ENCODE data around the gene HIVEP2. TPM values are rescaled to one million over a fixed set of nuclear protein-coding genes. Genes with fewer than 3 reads are reported as not detected.
A peak's percentile ranks its signal among the peaks of the same experiment; 100 is the strongest.
"Not testable (repeated sequence)": the region's sequence is repeated elsewhere in the genome, so short reads cannot be mapped to it uniquely, and the experiment has no call there.

HIVEP2 gene, protein sequence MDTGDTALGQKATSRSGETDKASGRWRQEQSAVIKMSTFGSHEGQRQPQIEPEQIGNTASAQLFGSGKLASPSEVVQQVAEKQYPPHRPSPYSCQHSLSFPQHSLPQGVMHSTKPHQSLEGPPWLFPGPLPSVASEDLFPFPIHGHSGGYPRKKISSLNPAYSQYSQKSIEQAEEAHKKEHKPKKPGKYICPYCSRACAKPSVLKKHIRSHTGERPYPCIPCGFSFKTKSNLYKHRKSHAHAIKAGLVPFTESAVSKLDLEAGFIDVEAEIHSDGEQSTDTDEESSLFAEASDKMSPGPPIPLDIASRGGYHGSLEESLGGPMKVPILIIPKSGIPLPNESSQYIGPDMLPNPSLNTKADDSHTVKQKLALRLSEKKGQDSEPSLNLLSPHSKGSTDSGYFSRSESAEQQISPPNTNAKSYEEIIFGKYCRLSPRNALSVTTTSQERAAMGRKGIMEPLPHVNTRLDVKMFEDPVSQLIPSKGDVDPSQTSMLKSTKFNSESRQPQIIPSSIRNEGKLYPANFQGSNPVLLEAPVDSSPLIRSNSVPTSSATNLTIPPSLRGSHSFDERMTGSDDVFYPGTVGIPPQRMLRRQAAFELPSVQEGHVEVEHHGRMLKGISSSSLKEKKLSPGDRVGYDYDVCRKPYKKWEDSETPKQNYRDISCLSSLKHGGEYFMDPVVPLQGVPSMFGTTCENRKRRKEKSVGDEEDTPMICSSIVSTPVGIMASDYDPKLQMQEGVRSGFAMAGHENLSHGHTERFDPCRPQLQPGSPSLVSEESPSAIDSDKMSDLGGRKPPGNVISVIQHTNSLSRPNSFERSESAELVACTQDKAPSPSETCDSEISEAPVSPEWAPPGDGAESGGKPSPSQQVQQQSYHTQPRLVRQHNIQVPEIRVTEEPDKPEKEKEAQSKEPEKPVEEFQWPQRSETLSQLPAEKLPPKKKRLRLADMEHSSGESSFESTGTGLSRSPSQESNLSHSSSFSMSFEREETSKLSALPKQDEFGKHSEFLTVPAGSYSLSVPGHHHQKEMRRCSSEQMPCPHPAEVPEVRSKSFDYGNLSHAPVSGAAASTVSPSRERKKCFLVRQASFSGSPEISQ (N-terminal part only)
- polyA plus RNA-seq (2013, experiment 1 of 2): 7.7 TPM
- polyA plus RNA-seq (2013, experiment 2 of 2): 6.6 TPM

DNA sequence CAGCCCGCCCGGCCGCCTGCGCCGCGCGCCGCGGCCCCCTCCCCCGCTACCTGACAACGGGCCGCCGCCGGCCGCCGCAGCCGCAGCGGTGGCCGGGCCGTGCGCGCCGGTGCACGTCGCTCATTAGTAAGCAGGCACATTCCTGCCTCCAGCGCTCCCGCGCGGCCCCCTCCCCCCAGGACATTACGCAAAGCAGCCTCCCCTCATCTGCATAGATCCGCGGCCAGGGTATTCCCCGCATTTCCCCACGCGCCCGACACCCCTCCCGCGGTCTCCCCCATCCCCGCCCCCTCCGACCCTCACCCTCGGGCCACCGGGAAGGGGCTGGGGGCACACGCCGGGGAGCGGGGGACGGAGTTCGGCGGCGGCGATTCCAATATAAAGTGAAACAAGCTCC, at the start of gene HIVEP2:
Gene HIVEP2 (minus strand): TSS at position 128 of the 397 bp plus-strand sequence. CDS start 170,438 bp downstream, outside the sequence.
- WGBS, 2 experiments (ENCODE audit: insufficient coverage in 2 of 2): 0% methylated on average over 24 to 26 of the region's 50 CpGs
- Histone ChIP-seq H3K4me3 (ENCODE audit: extremely low read depth, insufficient read depth, low read length, poor library complexity, severe bottlenecking) (peak within 1 kb of the TSS; percentile 77), H3K9me3 (ENCODE audit: control insufficient read depth, low read length) (no peaks in the 10 kb centered on the region), H3K36me3 (ENCODE audit: control insufficient read depth, insufficient read depth, low read length) (no peaks in the 10 kb centered on the region), H3K4me1 (ENCODE audit: control insufficient read depth, insufficient read depth, low read length, poor library complexity, severe bottlenecking) (peaks cover 25% of the 10 kb centered on the region), H3K27ac (ENCODE audit: low read depth, low read length, severe bottlenecking) (peak within 1 kb of the TSS; percentile 98)

DNA sequence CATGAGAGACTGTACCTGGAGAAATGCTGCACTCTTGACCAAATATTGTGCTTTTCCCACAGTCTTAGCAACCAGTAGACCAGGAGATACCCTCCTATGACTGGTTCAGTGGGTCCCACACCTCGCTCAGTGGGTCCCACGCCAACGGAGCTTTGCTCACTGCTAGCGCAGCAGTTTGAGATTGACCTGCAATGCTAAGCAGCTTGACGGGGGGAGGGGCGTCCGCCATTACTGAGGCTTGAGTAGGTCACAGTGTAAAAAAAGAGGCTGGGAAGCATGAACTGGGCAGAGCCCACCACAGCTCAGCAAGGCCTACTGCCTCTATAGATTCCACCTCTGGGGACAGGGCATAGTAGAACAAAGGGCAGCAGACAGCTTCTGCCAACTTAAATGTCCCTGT, 49.0 kb upstream of the HIVEP2 start:
- H3K27ac ChIP-seq (ENCODE audit: low read depth, low read length, severe bottlenecking): no peak overlapping the region
- no peaks in the 10 kb centered on the region for H3K36me3 ChIP-seq (ENCODE audit: control insufficient read depth, insufficient read depth, low read length)
- no peaks in the 10 kb centered on the region for H3K9me3 ChIP-seq (ENCODE audit: control insufficient read depth, low read length)
- no peak overlapping the region for H3K4me3 ChIP-seq (ENCODE audit: extremely low read depth, insufficient read depth, low read length, poor library complexity, severe bottlenecking)
- WGBS, 2 experiments (ENCODE audit: insufficient coverage in 2 of 2): 91 to 96% methylated on average over 7 of the region's 7 CpGs
- H3K4me1 ChIP-seq (ENCODE audit: control insufficient read depth, insufficient read depth, low read length, poor library complexity, severe bottlenecking): no peaks in the 10 kb centered on the region

DNA sequence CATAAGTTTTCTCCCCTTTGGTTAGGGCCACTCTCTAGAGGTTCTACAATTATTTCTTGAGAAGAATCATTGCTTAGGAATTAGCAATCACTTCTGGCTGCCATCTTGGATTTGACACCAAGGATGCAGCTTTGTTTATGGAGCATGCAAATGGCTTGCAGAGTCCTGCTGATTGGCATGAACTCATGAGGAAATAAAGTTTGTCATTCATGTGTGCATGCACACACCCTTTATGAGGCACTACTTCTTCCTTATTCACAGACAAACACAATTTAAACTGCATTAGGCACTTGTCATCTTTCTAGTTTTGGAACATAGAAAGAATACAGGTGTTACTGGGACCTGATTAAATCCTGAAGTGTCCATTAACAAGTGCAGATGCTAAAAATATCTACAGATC, 42.5 kb upstream of the HIVEP2 start:
- Histone ChIP-seq H3K4me1 (ENCODE audit: control insufficient read depth, insufficient read depth, low read length, poor library complexity, severe bottlenecking) (no peaks in the 10 kb centered on the region), H3K36me3 (ENCODE audit: control insufficient read depth, insufficient read depth, low read length) (no peaks in the 10 kb centered on the region), H3K4me3 (ENCODE audit: extremely low read depth, insufficient read depth, low read length, poor library complexity, severe bottlenecking) (no peak overlapping the region), H3K27ac (ENCODE audit: low read depth, low read length, severe bottlenecking) (no peak overlapping the region), H3K9me3 (ENCODE audit: control insufficient read depth, low read length) (no peaks in the 10 kb centered on the region)

DNA sequence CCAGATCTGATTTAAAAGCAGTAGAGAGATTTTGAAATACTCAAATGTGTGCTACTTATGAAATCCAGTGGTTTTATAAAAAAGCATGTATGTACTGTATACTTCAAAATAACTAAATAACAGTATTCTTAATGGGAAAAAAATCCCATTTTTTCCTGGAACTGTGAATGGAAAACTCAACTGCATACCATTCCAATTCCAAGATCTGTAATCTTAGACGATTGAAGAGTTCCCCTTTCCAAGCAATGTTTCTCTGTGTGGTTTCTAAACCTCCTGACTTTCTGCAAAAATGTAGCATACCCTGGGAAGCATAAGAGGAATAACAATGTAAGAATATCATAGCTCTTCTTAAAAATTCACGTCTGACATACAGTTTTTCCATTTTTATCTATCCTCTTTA, 40.3 kb upstream of the HIVEP2 start:
- WGBS, 2 experiments (ENCODE audit: insufficient coverage in 2 of 2): no CpG with 5 or more reads among the region's 2 CpGs
- Histone ChIP-seq H3K4me3 (ENCODE audit: extremely low read depth, insufficient read depth, low read length, poor library complexity, severe bottlenecking) (no peak overlapping the region), H3K9me3 (ENCODE audit: control insufficient read depth, low read length) (no peaks in the 10 kb centered on the region), H3K27ac (ENCODE audit: low read depth, low read length, severe bottlenecking) (no peak overlapping the region), H3K4me1 (ENCODE audit: control insufficient read depth, insufficient read depth, low read length, poor library complexity, severe bottlenecking) (no peaks in the 10 kb centered on the region), H3K36me3 (ENCODE audit: control insufficient read depth, insufficient read depth, low read length) (no peaks in the 10 kb centered on the region)

DNA sequence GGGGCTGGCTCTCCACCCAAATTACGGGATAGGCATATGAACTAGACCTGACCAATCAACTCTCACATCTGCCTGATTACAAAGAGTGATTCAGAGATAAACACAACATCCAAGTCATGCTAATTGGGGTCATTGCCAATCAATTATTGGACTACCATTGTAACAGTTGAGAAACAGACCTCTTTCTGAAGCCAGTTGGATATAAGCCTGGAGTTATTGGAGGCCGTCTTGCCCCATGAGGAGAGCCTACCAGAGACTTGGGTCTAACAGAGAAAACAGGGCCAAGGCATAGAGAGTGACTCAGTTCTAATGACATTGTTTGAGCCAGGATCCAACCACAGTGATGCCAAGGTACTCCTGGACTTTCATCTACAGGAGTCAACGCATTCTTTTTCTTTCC, 39.4 kb upstream of the HIVEP2 start:
- H3K36me3 ChIP-seq (ENCODE audit: control insufficient read depth, insufficient read depth, low read length): no peaks in the 10 kb centered on the region
- 97 to 100% methylated on average over 2 to 3 of the region's 3 CpGs for WGBS, 2 experiments (ENCODE audit: insufficient coverage in 2 of 2)
- no peaks in the 10 kb centered on the region for H3K4me1 ChIP-seq (ENCODE audit: control insufficient read depth, insufficient read depth, low read length, poor library complexity, severe bottlenecking)
- no peaks in the 10 kb centered on the region for H3K9me3 ChIP-seq (ENCODE audit: control insufficient read depth, low read length)
- no peak overlapping the region for H3K4me3 ChIP-seq (ENCODE audit: extremely low read depth, insufficient read depth, low read length, poor library complexity, severe bottlenecking)
- H3K27ac ChIP-seq (ENCODE audit: low read depth, low read length, severe bottlenecking): no peak overlapping the region

DNA sequence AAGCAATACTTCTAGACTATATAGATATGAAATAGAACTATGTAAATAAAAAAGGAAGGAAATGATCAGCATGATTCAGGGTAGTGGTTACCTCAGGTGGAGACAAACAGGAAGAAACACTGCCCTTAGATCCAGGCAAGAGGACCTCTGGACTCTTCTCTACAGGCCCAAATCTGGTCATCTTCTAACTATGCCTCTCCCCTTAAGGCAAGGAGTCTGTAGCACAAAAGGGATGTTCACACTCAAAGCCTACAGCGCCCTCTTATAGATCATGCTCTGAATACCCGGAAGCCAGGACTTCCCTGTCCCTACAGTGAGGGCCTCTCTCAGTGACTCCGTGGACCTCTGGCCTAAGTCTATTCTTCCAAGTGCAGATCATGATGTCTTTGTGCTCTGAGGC, 30.4 kb upstream of the HIVEP2 start:
- H3K27ac ChIP-seq (ENCODE audit: low read depth, low read length, severe bottlenecking): no peak overlapping the region
- H3K9me3 ChIP-seq (ENCODE audit: control insufficient read depth, low read length): no peaks in the 10 kb centered on the region
- no peak overlapping the region for H3K4me3 ChIP-seq (ENCODE audit: extremely low read depth, insufficient read depth, low read length, poor library complexity, severe bottlenecking)
- WGBS, 2 experiments (ENCODE audit: insufficient coverage in 2 of 2): 88 to 95% methylated on average over 3 of the region's 3 CpGs
- H3K36me3 ChIP-seq (ENCODE audit: control insufficient read depth, insufficient read depth, low read length): no peaks in the 10 kb centered on the region
- H3K4me1 ChIP-seq (ENCODE audit: control insufficient read depth, insufficient read depth, low read length, poor library complexity, severe bottlenecking): no peaks in the 10 kb centered on the region

DNA sequence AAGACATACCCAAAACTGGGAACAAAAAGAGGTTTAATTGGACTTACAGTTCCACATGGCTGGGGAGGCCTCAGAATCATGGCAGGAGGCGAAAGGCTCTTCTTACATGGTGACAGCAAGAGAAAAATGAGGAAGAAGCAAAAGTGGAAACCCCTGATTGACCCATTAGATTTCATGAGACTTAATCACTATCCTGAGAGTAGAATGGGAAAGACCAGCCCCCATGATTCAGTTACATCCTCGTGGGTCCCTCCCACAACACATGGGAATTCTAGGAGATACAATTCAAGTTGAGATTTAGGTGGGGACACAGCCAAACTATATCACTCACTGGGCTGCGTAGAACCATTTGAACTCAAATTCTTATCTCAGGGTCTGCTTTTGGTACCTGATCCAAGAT, 26.0 kb upstream of the HIVEP2 start:
- H3K4me3 ChIP-seq (ENCODE audit: extremely low read depth, insufficient read depth, low read length, poor library complexity, severe bottlenecking); H3K4me1 ChIP-seq (ENCODE audit: control insufficient read depth, insufficient read depth, low read length, poor library complexity, severe bottlenecking); H3K9me3 ChIP-seq (ENCODE audit: control insufficient read depth, low read length); H3K27ac ChIP-seq (ENCODE audit: low read depth, low read length, severe bottlenecking); H3K36me3 ChIP-seq (ENCODE audit: control insufficient read depth, insufficient read depth, low read length): not testable (repeated sequence)
- 83 to 100% methylated on average over 1 of the region's 3 CpGs for WGBS, 2 experiments (ENCODE audit: insufficient coverage in 2 of 2)

DNA sequence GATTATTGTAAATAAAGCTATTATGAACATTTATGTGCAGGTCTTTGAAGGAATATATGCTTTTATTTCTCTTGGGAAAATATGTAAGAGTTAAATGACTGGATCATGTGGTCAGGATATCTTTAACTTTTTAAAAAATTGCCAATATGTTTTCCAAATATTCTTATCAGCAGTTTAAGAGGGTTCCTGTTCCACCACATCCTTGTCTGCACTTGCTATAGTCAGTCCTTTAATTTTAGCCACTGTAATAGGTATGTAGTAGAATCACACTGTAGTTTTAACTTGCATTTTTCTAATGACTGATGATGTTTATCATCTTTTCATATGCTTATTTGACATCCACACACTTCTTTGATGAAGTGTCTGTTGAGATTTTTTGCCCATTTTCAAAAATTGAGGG, 23.6 kb upstream of the HIVEP2 start:
- H3K4me1 ChIP-seq (ENCODE audit: control insufficient read depth, insufficient read depth, low read length, poor library complexity, severe bottlenecking): no peaks in the 10 kb centered on the region
- no peak overlapping the region for H3K27ac ChIP-seq (ENCODE audit: low read depth, low read length, severe bottlenecking)
- H3K4me3 ChIP-seq (ENCODE audit: extremely low read depth, insufficient read depth, low read length, poor library complexity, severe bottlenecking): no peak overlapping the region
- no peaks in the 10 kb centered on the region for H3K9me3 ChIP-seq (ENCODE audit: control insufficient read depth, low read length)
- no peaks in the 10 kb centered on the region for H3K36me3 ChIP-seq (ENCODE audit: control insufficient read depth, insufficient read depth, low read length)

DNA sequence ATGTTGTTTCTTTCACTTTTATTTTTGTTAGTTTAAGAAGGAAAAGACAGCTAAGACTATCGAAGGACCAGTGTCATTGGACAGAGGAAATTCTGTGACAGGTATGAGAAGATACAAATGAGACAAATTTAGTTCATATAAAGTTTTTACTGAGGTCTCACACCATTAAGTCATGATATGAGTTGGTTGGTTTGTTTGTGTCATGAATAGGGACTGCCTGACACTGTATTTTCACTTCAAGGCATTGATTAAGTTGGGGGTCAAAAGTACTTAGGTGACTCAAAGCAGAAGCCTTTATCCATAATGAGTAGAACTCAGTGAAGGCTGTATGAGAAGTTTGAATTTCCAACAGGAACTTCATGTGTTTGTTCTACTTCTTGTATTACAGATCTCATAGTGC, 21.3 kb upstream of the HIVEP2 start:
- H3K27ac ChIP-seq (ENCODE audit: low read depth, low read length, severe bottlenecking): no peak overlapping the region
- 100% methylated on average over 1 of the region's 1 CpG; no CpG with 5 or more reads in 1 of the 2 experiments for WGBS, 2 experiments (ENCODE audit: insufficient coverage in 2 of 2)
- H3K4me3 ChIP-seq (ENCODE audit: extremely low read depth, insufficient read depth, low read length, poor library complexity, severe bottlenecking): no peak overlapping the region
- H3K9me3 ChIP-seq (ENCODE audit: control insufficient read depth, low read length): no peaks in the 10 kb centered on the region
- no peaks in the 10 kb centered on the region for H3K4me1 ChIP-seq (ENCODE audit: control insufficient read depth, insufficient read depth, low read length, poor library complexity, severe bottlenecking)
- H3K36me3 ChIP-seq (ENCODE audit: control insufficient read depth, insufficient read depth, low read length): no peaks in the 10 kb centered on the region

DNA sequence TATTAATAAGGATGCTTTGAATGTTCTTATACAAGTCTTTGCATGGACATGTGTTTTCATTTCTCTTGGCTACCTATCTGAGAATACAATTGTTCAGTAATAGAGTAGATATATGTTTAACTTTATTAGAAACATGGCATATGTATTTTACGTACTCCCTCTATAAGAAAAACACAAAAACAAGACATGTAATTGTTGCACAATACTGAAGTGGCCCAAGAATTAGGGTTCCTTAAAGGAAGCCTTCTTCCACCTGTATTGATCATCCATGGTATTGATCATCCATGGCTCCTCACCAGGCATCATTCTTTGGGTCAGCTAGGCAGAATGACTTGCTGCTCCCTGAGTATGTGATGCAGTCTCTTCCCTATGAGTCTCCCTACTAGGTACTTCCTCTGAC, 20.2 kb upstream of the HIVEP2 start:
- no peaks in the 10 kb centered on the region for H3K36me3 ChIP-seq (ENCODE audit: control insufficient read depth, insufficient read depth, low read length)
- H3K27ac ChIP-seq (ENCODE audit: low read depth, low read length, severe bottlenecking): no peak overlapping the region
- no peaks in the 10 kb centered on the region for H3K9me3 ChIP-seq (ENCODE audit: control insufficient read depth, low read length)
- no peaks in the 10 kb centered on the region for H3K4me1 ChIP-seq (ENCODE audit: control insufficient read depth, insufficient read depth, low read length, poor library complexity, severe bottlenecking)
- WGBS, 2 experiments (ENCODE audit: insufficient coverage in 2 of 2): no CpG with 5 or more reads among the region's 1 CpG
- H3K4me3 ChIP-seq (ENCODE audit: extremely low read depth, insufficient read depth, low read length, poor library complexity, severe bottlenecking): no peak overlapping the region

Measured in mesodermal cell (in vitro differentiated cells).